HL-60 (cell line): ENCODE results near the gene EPHB3.

Experiments used
- DNase-seq, 2 experiments: peaks; one replicate each; pipeline ENCODE4 v3.0.0-alpha.2; 2010 to 2020; ENCODE audit warnings: low read depth in 1 of 2, low spot score in 1 of 2
- H3K27ac ChIP-seq: fragments of 250-450 bp; sonication (Bioruptor Pico); replicated peaks from 2 replicates; pipeline ENCODE4 v1.5.1; 2020; ENCODE audit warnings: mild to moderate bottlenecking, moderate library complexity
- H3K27me3 ChIP-seq: fragments of 250-450 bp; sonication (Bioruptor Pico); 2 replicates; pipeline ENCODE4 v1.5.1; 2021; ENCODE audit warnings: mild to moderate bottlenecking, moderate library complexity; ENCODE audit not compliant: insufficient read depth, poor library complexity, severe bottlenecking
- H3K4me3 ChIP-seq: replicated peaks from 2 replicates; pipeline ENCODE4 v1.5.1; 2011; ENCODE audit warnings: mild to moderate bottlenecking, control low read depth, low read length; ENCODE audit not compliant: insufficient read depth
- CTCF ChIP-seq: IDR thresholded peaks from one replicate; pipeline ENCODE4 v1.5.1; 2011; ENCODE audit warnings: low read length, control low read depth, inconsistent platforms; ENCODE audit not compliant: insufficient read depth
- GABPA ChIP-seq: IDR thresholded peaks from 2 replicates; pipeline ENCODE4 v1.6.1; 2012; ENCODE audit warnings: low read depth
- POLR2AphosphoS5 ChIP-seq: IDR thresholded peaks from 2 replicates; pipeline ENCODE4 v1.6.1; 2012; ENCODE audit warnings: low read depth
- SPI1 ChIP-seq: IDR thresholded peaks from 2 replicates; pipeline ENCODE4 v1.6.1; 2012; ENCODE audit warnings: low read depth, mild to moderate bottlenecking, borderline replicate concordance
- TF ChIP-seq, protein P1 (sequence below): IDR thresholded peaks from 2 replicates; pipeline ENCODE4 v1.6.1; 2012; ENCODE audit warnings: low read depth; ENCODE audit not compliant: insufficient replicate concordance

The EPHB3 gene

DNA sequence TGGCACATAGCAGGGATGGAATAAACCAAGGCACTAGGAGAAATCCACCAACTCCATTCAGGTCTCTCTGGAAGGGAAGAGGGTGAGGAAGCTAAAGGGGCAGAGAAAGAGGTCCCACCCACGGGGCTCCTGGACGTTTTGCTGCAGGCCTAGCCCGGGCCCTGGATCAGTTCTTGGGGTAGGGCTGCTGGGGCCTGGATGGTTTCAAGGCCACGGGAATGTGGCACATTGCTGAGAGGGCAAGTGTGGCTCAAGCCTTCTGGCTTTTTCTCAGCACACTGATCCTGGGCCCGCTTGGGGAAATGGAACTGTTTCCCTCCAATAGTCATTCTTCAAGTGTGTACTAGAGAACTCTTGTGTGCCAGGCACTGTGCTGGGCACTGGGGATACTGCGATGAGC is 24.0 kb downstream of the EPHB3 start:
- Histone ChIP-seq H3K27ac (no peak overlapping the region), H3K27me3 (peaks cover 15% of the 10 kb centered on the region), H3K4me3 (no peak overlapping the region)
- DNase-seq: no peak
- TF ChIP-seq CTCF (no peak), POLR2AphosphoS5 (no peak)

- H3K27me3 ChIP-seq: peaks cover 15% of the 10 kb centered on the region
- TF ChIP-seq SPI1: peak; percentile 28; the same call in 1 of the 2 replicates
- TF ChIP-seq, protein P1, sequence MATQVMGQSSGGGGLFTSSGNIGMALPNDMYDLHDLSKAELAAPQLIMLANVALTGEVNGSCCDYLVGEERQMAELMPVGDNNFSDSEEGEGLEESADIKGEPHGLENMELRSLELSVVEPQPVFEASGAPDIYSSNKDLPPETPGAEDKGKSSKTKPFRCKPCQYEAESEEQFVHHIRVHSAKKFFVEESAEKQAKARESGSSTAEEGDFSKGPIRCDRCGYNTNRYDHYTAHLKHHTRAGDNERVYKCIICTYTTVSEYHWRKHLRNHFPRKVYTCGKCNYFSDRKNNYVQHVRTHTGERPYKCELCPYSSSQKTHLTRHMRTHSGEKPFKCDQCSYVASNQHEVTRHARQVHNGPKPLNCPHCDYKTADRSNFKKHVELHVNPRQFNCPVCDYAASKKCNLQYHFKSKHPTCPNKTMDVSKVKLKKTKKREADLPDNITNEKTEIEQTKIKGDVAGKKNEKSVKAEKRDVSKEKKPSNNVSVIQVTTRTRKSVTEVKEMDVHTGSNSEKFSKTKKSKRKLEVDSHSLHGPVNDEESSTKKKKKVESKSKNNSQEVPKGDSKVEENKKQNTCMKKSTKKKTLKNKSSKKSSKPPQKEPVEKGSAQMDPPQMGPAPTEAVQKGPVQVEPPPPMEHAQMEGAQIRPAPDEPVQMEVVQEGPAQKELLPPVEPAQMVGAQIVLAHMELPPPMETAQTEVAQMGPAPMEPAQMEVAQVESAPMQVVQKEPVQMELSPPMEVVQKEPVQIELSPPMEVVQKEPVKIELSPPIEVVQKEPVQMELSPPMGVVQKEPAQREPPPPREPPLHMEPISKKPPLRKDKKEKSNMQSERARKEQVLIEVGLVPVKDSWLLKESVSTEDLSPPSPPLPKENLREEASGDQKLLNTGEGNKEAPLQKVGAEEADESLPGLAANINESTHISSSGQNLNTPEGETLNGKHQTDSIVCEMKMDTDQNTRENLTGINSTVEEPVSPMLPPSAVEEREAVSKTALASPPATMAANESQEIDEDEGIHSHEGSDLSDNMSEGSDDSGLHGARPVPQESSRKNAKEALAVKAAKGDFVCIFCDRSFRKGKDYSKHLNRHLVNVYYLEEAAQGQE: no peak
- DNase-seq: peak; percentile 75 to 86
- no peak overlapping the region for H3K27ac ChIP-seq
- no peak overlapping the region for H3K4me3 ChIP-seq
These were observed 25.3 kb downstream of the EPHB3 start for GRCh38 chr3:184586851-184587250.

DNA sequence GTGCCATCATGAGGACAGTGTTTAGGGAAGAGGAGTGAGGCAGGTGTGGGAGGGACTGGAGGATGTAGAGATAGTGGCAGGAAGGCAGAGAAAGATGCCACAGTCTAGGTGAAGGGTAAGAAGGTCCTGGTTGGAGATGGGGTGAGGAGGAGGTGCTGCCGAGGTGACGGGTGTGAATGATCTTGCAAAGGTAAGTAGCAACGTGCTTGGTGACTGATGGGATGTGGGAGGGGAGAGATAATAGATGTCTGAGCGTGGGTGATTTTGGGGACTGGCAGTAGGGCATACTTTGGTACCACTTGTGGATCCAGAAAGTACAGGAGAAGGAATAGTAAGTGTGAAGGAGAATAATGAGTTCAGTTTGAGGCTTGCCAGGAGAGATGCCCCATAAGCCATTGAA is 27.2 kb downstream of the EPHB3 start:
- Histone ChIP-seq H3K27ac (no peak overlapping the region), H3K4me3 (no peak overlapping the region), H3K27me3 (peaks cover 9% of the 10 kb centered on the region)
- TF ChIP-seq GABPA: no peak
- DNase-seq: no peak

GRCh38 chr3:184590795-184591194 is 29.2 kb downstream of the EPHB3 start:
- no peak for DNase-seq
- H3K27ac ChIP-seq: no peak overlapping the region
- no peaks in the 10 kb centered on the region for H3K27me3 ChIP-seq
- no peak for TF ChIP-seq SPI1
- TF ChIP-seq GABPA: no peak
- no peak for TF ChIP-seq CTCF
- TF ChIP-seq POLR2AphosphoS5: no peak
- TF ChIP-seq, protein P1: no peak
- no peak overlapping the region for H3K4me3 ChIP-seq

DNA sequence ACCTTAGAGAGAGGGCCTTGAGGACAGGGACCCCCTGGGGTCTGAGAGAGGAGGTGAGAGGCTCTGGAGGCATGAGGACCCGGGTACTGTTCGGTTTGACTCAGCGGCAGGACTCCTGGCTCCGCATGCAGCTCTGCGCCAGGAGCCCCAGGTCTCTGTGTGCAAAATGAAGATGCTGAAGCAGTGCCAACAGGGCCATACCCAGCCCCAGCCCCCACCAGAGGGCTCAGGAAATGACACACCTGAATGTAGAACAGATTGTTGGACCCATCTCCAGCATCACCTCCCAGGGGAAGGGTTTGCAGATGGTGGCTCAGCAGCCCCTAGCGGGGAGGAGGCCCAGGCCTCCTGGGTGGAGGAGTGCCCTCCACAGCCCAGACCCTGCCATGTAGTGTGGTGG is 30.2 kb downstream of the EPHB3 start:
- DNase-seq: no peak
- H3K27me3 ChIP-seq: no peaks in the 10 kb centered on the region
- TF ChIP-seq GABPA (no peak), SPI1 (no peak), CTCF (no peak), POLR2AphosphoS5 (no peak)
- TF ChIP-seq, protein P1: no peak
- no peak overlapping the region for H3K27ac ChIP-seq
- no peak overlapping the region for H3K4me3 ChIP-seq
